GM18867 (cell line): ENCODE measurements around the gene RS1.
A peak's percentile ranks its signal among the peaks of the same experiment; 100 is the strongest.

Experiments used
- ATAC-seq: cut with Tn5 transposase; IDR thresholded peaks from one replicate; pipeline ENCODE4 v1.9.1; 2021; ENCODE audit warnings: mild to moderate bottlenecking, moderate library complexity; ENCODE audit not compliant: unreplicated experiment

The RS1 gene

GRCh38 chrX:18674417-18674787, 2.5 kb upstream of the RS1 start:
- peak; percentile 32 for ATAC-seq

GRCh38 chrX:18668071-18668835, 3.7 kb downstream of the RS1 start:
- ATAC-seq: no peak

DNA sequence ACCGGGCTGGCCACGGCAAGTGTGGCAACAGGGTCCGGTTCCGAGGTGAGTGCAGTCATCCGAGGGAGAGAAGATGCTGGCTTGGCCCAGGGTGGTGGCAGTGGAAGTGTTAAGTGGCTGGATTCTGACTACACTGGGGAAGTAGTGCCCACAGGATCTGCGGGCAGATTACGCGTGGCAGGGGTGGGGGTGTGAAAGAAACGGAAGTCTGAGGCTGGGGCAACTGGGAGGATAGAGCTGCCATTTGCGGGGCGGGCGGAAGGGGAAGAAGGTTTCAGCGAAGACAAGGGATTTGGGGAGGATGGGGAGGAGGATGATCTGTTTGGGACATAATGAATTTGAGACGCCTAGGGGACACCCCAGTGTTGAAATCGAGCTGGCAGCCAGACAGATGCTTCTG, 5.3 kb downstream of the RS1 start:
- no peak for ATAC-seq

DNA sequence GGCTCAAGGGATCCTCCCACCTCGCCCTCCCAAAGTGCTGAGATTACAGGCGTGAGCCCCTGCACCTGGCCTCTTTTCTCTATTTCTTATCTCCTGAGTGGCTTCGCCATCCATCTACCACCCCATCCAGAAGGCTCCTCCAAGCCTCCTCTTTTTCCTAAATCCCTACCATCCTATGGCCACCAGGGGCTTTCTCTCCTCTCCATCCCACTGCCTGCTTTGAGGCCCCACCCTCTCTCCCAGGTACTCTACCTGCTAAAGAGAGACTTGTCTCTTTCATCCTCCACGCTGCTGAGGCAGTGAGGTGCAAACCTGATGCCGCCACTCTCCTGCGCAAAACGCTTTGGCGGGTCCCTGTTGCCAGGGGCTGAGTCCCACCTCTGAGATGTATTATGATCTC, 7.0 kb downstream of the RS1 start:
- ATAC-seq: no peak

DNA sequence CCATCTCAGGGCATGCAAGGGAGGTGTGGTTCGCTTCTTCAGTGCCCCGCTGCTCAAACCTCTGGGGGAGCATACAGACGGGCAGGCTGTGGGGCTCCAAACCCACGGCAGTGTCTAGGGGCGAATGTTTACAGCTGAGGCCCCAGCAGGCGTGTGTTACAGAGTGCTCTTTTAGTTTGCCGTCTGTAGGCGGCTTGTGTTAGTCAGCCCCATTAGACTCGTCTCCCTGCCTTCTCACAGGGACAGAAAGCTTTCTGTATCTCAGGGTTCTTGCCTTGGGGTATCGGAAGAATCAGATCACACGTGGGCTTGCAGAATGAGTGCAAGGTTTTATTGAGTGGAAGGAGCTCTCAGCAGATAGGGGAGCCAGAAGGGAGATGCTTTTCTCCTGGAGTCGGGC, 10.6 kb downstream of the RS1 start:
- no peak for ATAC-seq

GRCh38 chrX:18654875-18655836, 16.8 kb downstream of the RS1 start:
- ATAC-seq: no peak

GRCh38 chrX:18652636-18653035, 19.3 kb downstream of the RS1 start:
- no peak for ATAC-seq

GRCh38 chrX:18650662-18651061, 21.2 kb downstream of the RS1 start:
- no peak for ATAC-seq

DNA sequence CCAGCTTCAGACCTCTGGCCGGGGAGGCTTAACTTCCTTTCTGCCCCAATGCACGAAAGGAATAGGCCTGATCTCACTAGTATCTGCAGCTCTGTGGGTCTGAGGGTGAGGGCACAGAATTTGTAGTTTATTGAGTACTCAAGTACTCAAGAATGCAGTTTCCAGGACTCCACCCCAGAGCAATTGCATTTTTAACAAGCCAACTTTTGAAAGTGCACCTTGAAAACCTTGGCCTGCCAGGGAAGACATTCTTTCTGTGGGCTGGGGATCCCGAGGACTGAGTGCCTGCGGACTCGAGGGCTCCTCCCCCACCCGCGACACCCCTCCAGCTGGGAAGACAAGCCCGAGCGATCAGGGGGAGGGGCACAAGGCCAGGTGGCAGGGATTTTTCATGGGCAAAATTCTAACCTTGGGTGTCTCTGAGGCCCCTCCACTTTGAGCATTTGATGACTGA, 22.4 kb downstream of the RS1 start:
- no peak for ATAC-seq

GRCh38 chrX:18647621-18648020, 24.3 kb downstream of the RS1 start:
- ATAC-seq: no peak

- ATAC-seq: no peak
Measured at GRCh38 chrX:18643853-18644252, 28.1 kb downstream of the RS1 start.

- ATAC-seq: no peak
Measured at GRCh38 chrX:18643243-18643642, 28.7 kb downstream of the RS1 start.

GRCh38 chrX:18640686-18641085, 31.2 kb downstream of the RS1 start:
- no peak for ATAC-seq

- peak; percentile 55 for ATAC-seq
Measured at GRCh38 chrX:18639280-18639679, 32.6 kb downstream of the RS1 start.

GRCh38 chrX:18638398-18638797, 33.5 kb downstream of the RS1 start:
- ATAC-seq: no peak

GRCh38 chrX:18630934-18631333, 41.0 kb downstream of the RS1 start:
- ATAC-seq: no peak

GRCh38 chrX:18624599-18624998, 47.3 kb downstream of the RS1 start:
- no peak for ATAC-seq

DNA sequence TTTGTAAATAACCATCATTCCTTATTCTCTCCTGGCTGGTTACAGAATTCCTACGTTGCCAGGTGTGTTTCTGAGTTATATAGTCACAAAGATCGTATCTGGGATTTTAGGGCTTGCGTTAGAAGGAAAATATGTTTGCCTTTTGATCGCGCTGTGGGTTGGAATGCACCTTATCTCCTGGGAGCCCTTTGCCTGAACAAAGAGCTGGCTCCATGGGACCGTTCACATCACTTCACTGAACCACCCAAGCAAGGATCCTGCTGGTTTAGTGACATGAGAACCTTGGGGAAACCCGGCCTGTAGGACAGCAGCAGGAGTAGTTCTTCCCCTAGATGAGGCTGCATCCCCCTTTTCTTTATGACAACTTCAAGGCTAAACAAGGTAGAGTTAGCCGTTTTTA, 51.6 kb downstream of the RS1 start:
- ATAC-seq: no peak

DNA sequence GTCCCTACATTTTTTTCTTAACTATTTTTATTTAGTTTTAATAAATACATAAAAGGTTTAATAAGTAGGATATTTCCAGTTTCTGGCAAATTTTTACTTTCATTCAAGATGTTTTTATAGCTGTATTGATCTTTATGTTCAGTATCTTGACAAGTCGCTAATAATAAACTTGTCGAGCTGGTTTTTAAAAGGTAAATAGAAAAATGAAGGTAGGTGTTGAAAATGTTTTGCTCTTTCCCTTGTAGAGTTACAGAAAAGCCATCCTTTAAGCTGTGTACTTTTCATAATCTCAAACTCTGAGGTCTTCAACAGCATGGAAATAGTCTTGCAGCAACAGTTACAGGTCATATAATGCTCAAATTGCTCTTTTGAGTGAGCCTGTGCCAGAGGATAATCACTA, 52.6 kb downstream of the RS1 start:
- ATAC-seq: no peak

GRCh38 chrX:18617407-18617750, 54.5 kb downstream of the RS1 start:
- no peak for ATAC-seq

DNA sequence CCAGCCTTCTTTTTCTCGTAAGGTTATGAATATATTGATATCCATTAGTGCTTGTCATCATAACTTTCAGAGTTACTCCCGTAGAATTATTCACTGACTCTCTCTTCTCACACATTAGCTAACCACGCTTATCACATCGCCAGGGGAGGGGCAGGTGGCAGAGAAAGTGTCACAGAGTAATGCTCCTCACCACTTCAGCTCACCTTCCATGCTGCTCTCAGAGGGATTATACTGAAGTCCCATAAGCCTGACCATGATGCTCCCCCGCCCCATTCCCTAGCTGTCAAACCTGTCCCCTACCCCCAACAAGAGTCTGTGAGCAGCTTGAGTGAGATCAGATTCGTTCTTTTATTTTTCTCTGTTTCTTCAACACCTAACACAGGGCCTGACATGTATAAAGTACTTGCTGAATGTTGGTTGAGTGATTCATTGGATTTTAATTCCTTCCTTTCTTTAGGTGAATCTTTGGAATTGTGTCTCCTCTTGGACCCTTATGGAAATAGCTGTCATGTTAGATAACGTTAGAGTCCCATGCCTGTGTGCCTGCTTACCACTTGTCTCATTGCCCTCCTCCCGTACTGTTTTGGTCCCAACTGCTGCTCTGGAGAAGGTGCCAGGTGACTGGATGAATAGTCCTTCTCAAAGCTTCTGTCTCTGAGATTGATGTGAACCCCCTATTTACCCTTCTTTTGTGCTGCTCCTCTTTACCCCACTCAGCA, 55.1 kb downstream of the RS1 start:
- ATAC-seq: no peak
